Muscle layer of colon (tissue), 2 donors: ENCODE measurements around the gene VIPR1.

Experiments
- H3K27ac ChIP-seq: one replicate; pipeline ENCODE4 v1.7.0; 2013; ENCODE audit warnings: low read depth, mild to moderate bottlenecking, low read length, moderate library complexity
- H3K27me3 ChIP-seq, 2 donors: one replicate each; pipeline ENCODE4 v1.7.0; 2013; ENCODE audit warnings: low read length in 2 of 2, mild to moderate bottlenecking in 2 of 2; ENCODE audit not compliant: insufficient read depth in 2 of 2, control insufficient read depth in 1 of 2
- H3K36me3 ChIP-seq: one replicate; pipeline ENCODE4 v1.7.0; 2013; ENCODE audit warnings: mild to moderate bottlenecking, low read length; ENCODE audit not compliant: insufficient read depth
- H3K4me1 ChIP-seq: one replicate; pipeline ENCODE4 v1.7.0; 2013; ENCODE audit warnings: mild to moderate bottlenecking, low read length; ENCODE audit not compliant: insufficient read depth
- H3K4me3 ChIP-seq, 2 donors: one replicate each; pipeline ENCODE4 v1.7.0; 2013; ENCODE audit warnings: low read length in 2 of 2, low read depth in 1 of 2, mild to moderate bottlenecking in 1 of 2, moderate library complexity in 1 of 2
- H3K9ac ChIP-seq: one replicate; pipeline ENCODE4 v1.7.0; 2013; ENCODE audit warnings: low read length
- H3K9me3 ChIP-seq: one replicate; pipeline ENCODE4 v1.7.0; 2013; ENCODE audit warnings: mild to moderate bottlenecking, low read length
- donor health status: abdominal sarcoma.
- donor health status: Adenocarcinoma of cecum.

VIPR1 gene

GRCh38 chr3:42497009-42497731 is 5.3 kb upstream of the VIPR1 start:
- H3K36me3 ChIP-seq: no peaks in the 10 kb centered on the region
- no peaks in the 10 kb centered on the region for H3K9me3 ChIP-seq
- H3K4me3 ChIP-seq: no peak overlapping the region
- H3K27ac ChIP-seq: no peak overlapping the region
- H3K27me3 ChIP-seq: peaks cover 0 to 23% of the 10 kb centered on the region in 2 donors
- peaks cover 5% of the 10 kb centered on the region for H3K4me1 ChIP-seq
- H3K9ac ChIP-seq: no peak overlapping the region

- Histone ChIP-seq H3K36me3 (no peaks in the 10 kb centered on the region), H3K27me3 (peaks cover 2 to 32% of the 10 kb centered on the region in 2 donors), H3K27ac (no peak overlapping the region), H3K4me3 (no peak overlapping the region), H3K4me1 (peaks cover 8% of the 10 kb centered on the region), H3K9ac (no peak overlapping the region), H3K9me3 (no peaks in the 10 kb centered on the region)
Measured at GRCh38 chr3:42498034-42498433, 4.4 kb upstream of the VIPR1 start.

GRCh38 chr3:42498791-42499477 is 3.5 kb upstream of the VIPR1 start:
- Histone ChIP-seq H3K9ac (no peak overlapping the region), H3K27ac (no peak overlapping the region), H3K27me3 (peaks cover 8 to 39% of the 10 kb centered on the region in 2 donors), H3K4me1 (peaks cover 8% of the 10 kb centered on the region), H3K9me3 (no peaks in the 10 kb centered on the region), H3K4me3 (no peak overlapping the region), H3K36me3 (no peaks in the 10 kb centered on the region)

GRCh38 chr3:42499478-42499871 is 3.0 kb upstream of the VIPR1 start:
- Histone ChIP-seq H3K4me3 (no peak overlapping the region), H3K4me1 (peaks cover 8% of the 10 kb centered on the region), H3K9me3 (no peaks in the 10 kb centered on the region), H3K36me3 (no peaks in the 10 kb centered on the region), H3K27me3 (peaks cover 8 to 39% of the 10 kb centered on the region in 2 donors), H3K27ac (no peak overlapping the region), H3K9ac (no peak overlapping the region)

GRCh38 chr3:42500091-42500490 is 2.4 kb upstream of the VIPR1 start:
- Histone ChIP-seq H3K27me3 (peaks cover 8 to 39% of the 10 kb centered on the region in 2 donors), H3K9me3 (no peaks in the 10 kb centered on the region), H3K36me3 (no peaks in the 10 kb centered on the region), H3K4me3 (no peak overlapping the region), H3K9ac (no peak overlapping the region), H3K4me1 (peaks cover 8% of the 10 kb centered on the region), H3K27ac (no peak overlapping the region)

GRCh38 chr3:42500909-42501308 is 1.5 kb upstream of the VIPR1 start:
- H3K27me3 ChIP-seq: peaks cover 8 to 39% of the 10 kb centered on the region in 2 donors
- no peak overlapping the region for H3K4me3 ChIP-seq
- H3K27ac ChIP-seq: no peak overlapping the region
- peaks cover 8% of the 10 kb centered on the region for H3K4me1 ChIP-seq
- no peaks in the 10 kb centered on the region for H3K9me3 ChIP-seq
- H3K36me3 ChIP-seq: no peaks in the 10 kb centered on the region
- H3K9ac ChIP-seq: no peak overlapping the region

GRCh38 chr3:42501321-42501680 is 1.1 kb upstream of the VIPR1 start:
- no peak overlapping the region for H3K27ac ChIP-seq
- peak overlapping the region in 1 of 2 donors; percentile 58 for H3K4me3 ChIP-seq
- no peak overlapping the region for H3K9ac ChIP-seq
- peaks cover 8 to 39% of the 10 kb centered on the region in 2 donors for H3K27me3 ChIP-seq
- no peaks in the 10 kb centered on the region for H3K36me3 ChIP-seq
- no peaks in the 10 kb centered on the region for H3K9me3 ChIP-seq
- peaks cover 8% of the 10 kb centered on the region for H3K4me1 ChIP-seq

- Histone ChIP-seq H3K36me3 (no peaks in the 10 kb centered on the region), H3K9me3 (no peaks in the 10 kb centered on the region), H3K27me3 (peaks cover 8 to 39% of the 10 kb centered on the region in 2 donors), H3K4me1 (peaks cover 8% of the 10 kb centered on the region), H3K27ac (no peak overlapping the region), H3K9ac (no peak overlapping the region), H3K4me3 (peak overlapping the region; percentile 41 to 58)
Measured at GRCh38 chr3:42501681-42502428, 588 bp upstream of the VIPR1 start.

- Histone ChIP-seq H3K27me3 (peaks cover 8 to 39% of the 10 kb centered on the region in 2 donors), H3K4me1 (peaks cover 8% of the 10 kb centered on the region), H3K36me3 (no peaks in the 10 kb centered on the region), H3K9ac (no peak overlapping the region), H3K4me3 (no peak overlapping the region), H3K27ac (no peak overlapping the region), H3K9me3 (no peaks in the 10 kb centered on the region)
Measured at GRCh38 chr3:42503251-42503924, 945 bp downstream of the VIPR1 start.

GRCh38 chr3:42503957-42504333 is 1.5 kb downstream of the VIPR1 start:
- Histone ChIP-seq H3K4me3 (no peak overlapping the region), H3K27me3 (peaks cover 8 to 36% of the 10 kb centered on the region in 2 donors), H3K27ac (no peak overlapping the region), H3K36me3 (no peaks in the 10 kb centered on the region), H3K4me1 (peaks cover 8% of the 10 kb centered on the region), H3K9ac (no peak overlapping the region), H3K9me3 (no peaks in the 10 kb centered on the region)
